Keratinocyte (primary cell): ENCODE measurements around the gene WDR83. TPM values are rescaled to one million over a fixed set of nuclear protein-coding genes. Genes with fewer than 3 reads are reported as not detected.

ENCODE experiments used
- DNase-seq: peaks from one replicate; pipeline ENCODE4 v3.0.0-alpha.2; 2011; ENCODE audit warnings: low read depth, missing footprints, low spot score
- FAIRE-seq: peaks from 2 replicates; lab custom pipeline; 2011; peaks lifted over from hg19 to GRCh38; lab: Jason Lieb, UNC
- H2AFZ ChIP-seq: 2 replicates; pipeline ENCODE4 v1.6.0; 2012; ENCODE audit warnings: low read length, control low read depth, inconsistent platforms; ENCODE audit not compliant: control insufficient read depth
- H3K27ac ChIP-seq: 2 replicates; pipeline ENCODE4 v1.5.1; 2011; ENCODE audit warnings: low read length; ENCODE audit not compliant: control insufficient read depth, insufficient read depth
- H3K27me3 ChIP-seq: 3 replicates; pipeline ENCODE4 v1.6.0; 2011; ENCODE audit warnings: low read length; ENCODE audit not compliant: control insufficient read depth, insufficient read depth; ENCODE audit errors: extremely low read depth
- H3K36me3 ChIP-seq, 2 experiments: 2 replicates in 1 of 2; 3 replicates in 1 of 2; pipeline ENCODE4 v1.5.1; 2011; ENCODE audit warnings: low read length in 2 of 2, mild to moderate bottlenecking in 1 of 2; ENCODE audit not compliant: control insufficient read depth in 2 of 2, insufficient read depth in 2 of 2; ENCODE audit errors: extremely low read depth in 1 of 2
- H3K4me1 ChIP-seq: 3 replicates; pipeline ENCODE4 v1.5.1; 2011; ENCODE audit warnings: low read length; ENCODE audit not compliant: control insufficient read depth, insufficient read depth; ENCODE audit errors: extremely low read depth
- H3K4me2 ChIP-seq: 3 replicates; pipeline ENCODE4 v1.6.0; 2011; ENCODE audit warnings: low read depth, low read length; ENCODE audit not compliant: control insufficient read depth, insufficient read depth; ENCODE audit errors: extremely low read depth
- H3K4me3 ChIP-seq, 3 experiments: fragments of 200-600 bp in 1 of 3; sonication (generic) in 1 of 3; 2 replicates in 2 of 3; 3 replicates in 1 of 3; pipeline ENCODE4 v1.5.1; 2011 to 2016; ENCODE audit warnings: low read length in 3 of 3, mild to moderate bottlenecking in 3 of 3, control low read depth in 2 of 3, inconsistent platforms in 1 of 3, low read depth in 1 of 3, mixed read lengths in 1 of 3, mixed run types in 1 of 3, moderate library complexity in 1 of 3; ENCODE audit not compliant: control insufficient read depth in 2 of 3, insufficient read depth in 2 of 3; ENCODE audit errors: extremely low read depth in 1 of 3
- H3K79me2 ChIP-seq: 2 replicates; pipeline ENCODE4 v1.6.0; 2012; ENCODE audit warnings: low read length; ENCODE audit not compliant: control insufficient read depth, insufficient read depth
- H3K9ac ChIP-seq: 3 replicates; pipeline ENCODE4 v1.6.0; 2011; ENCODE audit warnings: low read length; ENCODE audit not compliant: control insufficient read depth, insufficient read depth; ENCODE audit errors: extremely low read depth
- H3K9me1 ChIP-seq: 3 replicates; pipeline ENCODE4 v1.6.0; 2011; ENCODE audit warnings: low read length; ENCODE audit not compliant: control insufficient read depth, insufficient read depth; ENCODE audit errors: extremely low read depth
- H3K9me3 ChIP-seq: 2 replicates; pipeline ENCODE4 v1.5.1; 2012; ENCODE audit warnings: low read depth, low read length; ENCODE audit not compliant: control insufficient read depth
- H4K20me1 ChIP-seq: 3 replicates; pipeline ENCODE4 v1.6.0; 2011; ENCODE audit warnings: low read length; ENCODE audit not compliant: control insufficient read depth, insufficient read depth; ENCODE audit errors: extremely low read depth
- CTCF ChIP-seq, 3 experiments: IDR thresholded peaks in 1 of 3; conservative IDR thresholded peaks in 1 of 3; optimal IDR thresholded peaks in 1 of 3; 2 replicates in 2 of 3; 3 replicates in 1 of 3; pipeline versions ENCODE3 to v1.5.1; 2011; ENCODE audit warnings: low read length in 3 of 3, mild to moderate bottlenecking in 3 of 3, moderate library complexity in 2 of 3, control low read depth in 1 of 3, inconsistent platforms in 1 of 3; ENCODE audit not compliant: insufficient read depth in 2 of 3; ENCODE audit errors: extremely low read depth in 1 of 3
- EZH2 ChIP-seq: IDR thresholded peaks from one replicate; pipeline ENCODE4 v1.6.1; 2012; ENCODE audit warnings: inconsistent platforms, mild to moderate bottlenecking, low read length, moderate library complexity
- dilution Hi-C: fragments of 300-500 bp; cut with MboI; formaldehyde crosslinking; loops from one replicate; pipeline ENCODE4 v1.7.0; 2020; ENCODE audit warnings: low sequenced_read_pairs; ENCODE audit not compliant: extremely low pct_ligation_motif_present
- polyA plus RNA-seq, 5 experiments: library from polyadenylated mRNA; depleted of rRNA in 3 of 5; stranded (reverse) in 3 of 5; stranded (forward) in 1 of 5; unstranded in 1 of 5; fragments of >200 nt; gene quantifications; 1 replicate in 1 of 5; 2 replicates in 3 of 5; 3 replicates in 1 of 5; pipeline versions ENCODE4 v1.2.1 to v1.2.3, GENCODE V29; 2011 to 2012; ENCODE audit warnings: missing spikeins in 2 of 5, low read depth in 1 of 5, low replicate concordance in 1 of 5

Gene WDR83
- polyA plus RNA-seq, 1 donor (not counting 4 experiments of a cell fraction or from before 2014, with no cell fraction given), result 3.8 TPM

- H3K36me3 ChIP-seq, result peaks cover 10 to 19% of the 10 kb centered on the region in 2 experiments
- H3K4me1 ChIP-seq, result peaks cover 34% of the 10 kb centered on the region
- H3K27me3 ChIP-seq, result no peaks in the 10 kb centered on the region
- no peaks in the 10 kb centered on the region for H4K20me1 ChIP-seq
- DNase-seq (peak; percentile 59), FAIRE-seq (no peak)
- peak overlapping the region; percentile 92 for H2AFZ ChIP-seq
- H3K79me2 ChIP-seq, result peaks cover 46% of the 10 kb centered on the region
- TF ChIP-seq EZH2 (no peak), CTCF (optimal IDR thresholded peaks at IDR 0.05 in 1 of 3, IDR thresholded peaks at IDR 0.05 in 1 of 3, conservative IDR thresholded peaks at IDR 0.05 in 1 of 3; ENCODE audit: extremely low read depth in 1 of 3, insufficient read depth in 2 of 3, low read length in 3 of 3) (no peak)
- peak overlapping the region; percentile 68 to 100 (median 91) for H3K4me3 ChIP-seq
- H3K9ac ChIP-seq, result peak overlapping the region; percentile 94
- dilution Hi-C loops, result no loop called here
- H3K4me2 ChIP-seq, result peak overlapping the region; percentile 95
- H3K9me1 ChIP-seq, result no peaks in the 10 kb centered on the region
- H3K27ac ChIP-seq, result peak overlapping the region; percentile 99
- H3K9me3 ChIP-seq, result no peaks in the 10 kb centered on the region
These were observed 2.3 kb downstream of the WDR83 start for GRCh38 chr19:12668932-12669269.

- peak; percentile 64 for FAIRE-seq
- peaks cover 46% of the 10 kb centered on the region for H3K79me2 ChIP-seq
- peak overlapping the region; percentile 68 to 100 (median 91) for H3K4me3 ChIP-seq
These were observed 2.9 kb downstream of the WDR83 start for GRCh38 chr19:12669270-12670158.

More at GRCh38 chr19:12669270-12670158, 2.9 kb downstream of the WDR83 start:
- Histone ChIP-seq H3K27ac (peak overlapping the region; percentile 99), H4K20me1 (no peaks in the 10 kb centered on the region), H3K4me2 (peak overlapping the region; percentile 95), H3K9me3 (no peaks in the 10 kb centered on the region), H3K27me3 (no peaks in the 10 kb centered on the region), H2AFZ (peak overlapping the region; percentile 92), H3K4me1 (peaks cover 34% of the 10 kb centered on the region), H3K9me1 (no peaks in the 10 kb centered on the region), H3K36me3 (peaks cover 9 to 23% of the 10 kb centered on the region in 2 experiments), H3K9ac (peak overlapping the region; percentile 94)
- TF ChIP-seq CTCF (optimal IDR thresholded peaks at IDR 0.05 in 1 of 3, IDR thresholded peaks at IDR 0.05 in 1 of 3, conservative IDR thresholded peaks at IDR 0.05 in 1 of 3; ENCODE audit: extremely low read depth in 1 of 3, insufficient read depth in 2 of 3, low read length in 3 of 3) (no peak), EZH2 (no peak)
- no peak for DNase-seq
- dilution Hi-C loops, result no loop called here
